Epithelial cell of esophagus (primary cell): ENCODE measurements around the gene STBD1.
A peak's percentile ranks its signal among the peaks of the same experiment; 100 is the strongest.

Experiments
- DNase-seq: peaks from one replicate; pipeline ENCODE4 v3.0.0; 2010; ENCODE audit warnings: low read depth
- H3K4me3 ChIP-seq: 2 replicates; pipeline ENCODE4 v1.5.1; 2011; ENCODE audit warnings: mild to moderate bottlenecking, low read length, control low read depth
- CTCF ChIP-seq: IDR thresholded peaks from 2 replicates; pipeline ENCODE4 v1.5.1; 2011; ENCODE audit warnings: low read depth, mild to moderate bottlenecking, low read length, control low read depth, inconsistent platforms; ENCODE audit not compliant: insufficient read depth; ENCODE audit errors: missing control alignments

Gene STBD1

GRCh38 chr4:76301068-76301774 is 5.3 kb upstream of the STBD1 start:
- no peak overlapping the region for H3K4me3 ChIP-seq
- DNase-seq, result peak; percentile 89
- TF ChIP-seq CTCF, result no peak

- H3K4me3 ChIP-seq, result no peak overlapping the region
- DNase-seq, result no peak
- TF ChIP-seq CTCF, result no peak
These were observed 4.8 kb upstream of the STBD1 start for GRCh38 chr4:76301775-76302162.

GRCh38 chr4:76302826-76303438 is 3.6 kb upstream of the STBD1 start:
- DNase-seq, result peak; percentile 8
- no peak for TF ChIP-seq CTCF
- no peak overlapping the region for H3K4me3 ChIP-seq

- no peak for DNase-seq
- no peak for TF ChIP-seq CTCF
- peak overlapping the region; percentile 78 for H3K4me3 ChIP-seq
These were observed 1.4 kb upstream of the STBD1 start for GRCh38 chr4:76305033-76305687.

- TF ChIP-seq CTCF, result peak; percentile 36
- peak; percentile 66 for DNase-seq
- peak overlapping the region; percentile 78 for H3K4me3 ChIP-seq
These were observed 538 bp downstream of the STBD1 start for GRCh38 chr4:76306882-76307659.

GRCh38 chr4:76307660-76308014 is 1.1 kb downstream of the STBD1 start:
- no peak for DNase-seq
- TF ChIP-seq CTCF, result no peak
- H3K4me3 ChIP-seq, result peak overlapping the region; percentile 78
